ENCODE results near the gene GSN. TPM values are rescaled to one million over a fixed set of nuclear protein-coding genes. Genes with fewer than 3 reads are reported as not detected.

GSN gene
- total RNA-seq, 1 donor from 2014 or later: 1.1 TPM

DNA sequence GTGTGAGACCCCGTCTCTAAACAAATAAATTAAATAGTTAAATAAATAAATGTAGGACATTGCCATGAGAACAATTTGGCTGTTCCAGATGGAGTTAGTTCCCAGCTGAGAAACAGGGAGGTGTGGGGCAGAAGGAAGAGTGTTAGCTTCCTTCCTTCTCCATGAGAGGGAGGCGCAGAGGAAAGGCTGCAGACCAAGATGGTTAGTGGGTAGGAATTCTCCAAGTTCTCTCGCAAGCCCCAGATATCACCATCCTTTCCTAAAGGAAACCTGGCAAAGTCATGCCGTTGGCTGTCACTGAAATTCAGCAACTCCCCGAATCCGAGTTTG is 33.2 kb upstream of the GSN start:
- Mint-ChIP-seq H3K4me3 (ENCODE audit: low read depth) (no peak overlapping the region), H3K4me1 (ENCODE audit: low read depth) (no peaks in the 10 kb centered on the region), H3K27ac (no peak overlapping the region), H3K36me3 (ENCODE audit: low read depth) (no peaks in the 10 kb centered on the region), H3K27me3 (ENCODE audit: low read depth) (no peaks in the 10 kb centered on the region), H3K9me3 (no peaks in the 10 kb centered on the region)
- intact Hi-C loops (cut with micrococcal nuclease): no loop called here
- no peak for DNase-seq (ENCODE audit: low spot score)

DNA sequence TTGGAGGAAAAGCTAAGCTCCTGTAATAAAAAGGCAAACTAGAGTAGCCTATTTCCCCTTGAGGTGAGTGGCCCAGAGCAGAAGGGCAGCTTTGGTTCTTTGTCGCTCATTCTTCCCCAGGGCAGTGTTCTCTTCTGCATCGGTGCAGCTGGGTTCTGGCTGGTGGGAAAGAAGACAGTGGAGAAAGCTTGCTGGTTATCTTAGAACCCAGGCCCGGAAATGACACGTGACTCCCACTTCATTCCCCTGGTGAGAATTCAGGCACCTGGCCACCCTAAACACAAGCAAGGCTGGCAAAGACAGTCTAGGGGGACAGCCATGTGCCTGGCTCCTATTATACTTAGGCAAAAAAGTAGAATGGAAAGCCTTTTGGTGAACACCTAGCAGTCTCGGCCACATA is 32.5 kb upstream of the GSN start:
- Mint-ChIP-seq H3K4me1 (ENCODE audit: low read depth) (no peaks in the 10 kb centered on the region), H3K4me3 (ENCODE audit: low read depth) (no peak overlapping the region), H3K27ac (no peak overlapping the region), H3K27me3 (ENCODE audit: low read depth) (no peaks in the 10 kb centered on the region), H3K36me3 (ENCODE audit: low read depth) (no peaks in the 10 kb centered on the region), H3K9me3 (no peaks in the 10 kb centered on the region)
- intact Hi-C loops (cut with micrococcal nuclease): no loop called here
- DNase-seq (ENCODE audit: low spot score): no peak

DNA sequence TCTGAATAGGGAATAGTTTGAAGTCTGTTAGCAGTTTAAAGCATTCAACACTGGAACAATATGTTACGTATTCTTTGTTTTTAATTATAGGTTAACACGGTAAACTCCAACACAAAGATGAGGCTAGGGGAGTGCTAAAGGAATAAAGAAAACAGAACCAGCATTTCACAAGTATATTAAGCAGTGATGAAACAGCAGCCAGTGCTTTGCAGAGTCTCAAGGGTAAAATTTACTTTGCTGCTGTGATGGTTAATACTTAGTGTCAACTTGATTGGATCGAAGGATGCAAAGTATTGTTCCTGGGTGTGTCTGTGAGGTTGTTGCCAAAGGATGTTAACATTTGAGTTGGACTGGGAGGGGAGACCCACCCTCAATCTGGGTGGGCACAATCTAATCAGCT is 30.0 kb upstream of the GSN start:
- H3K36me3 Mint-ChIP-seq (ENCODE audit: low read depth): no peaks in the 10 kb centered on the region
- H3K9me3 Mint-ChIP-seq: no peaks in the 10 kb centered on the region
- no peak overlapping the region for H3K27ac Mint-ChIP-seq
- intact Hi-C loops (cut with micrococcal nuclease): no loop called here
- no peaks in the 10 kb centered on the region for H3K27me3 Mint-ChIP-seq (ENCODE audit: low read depth)
- H3K4me1 Mint-ChIP-seq (ENCODE audit: low read depth): no peaks in the 10 kb centered on the region
- DNase-seq (ENCODE audit: low spot score): no peak
- no peak overlapping the region for H3K4me3 Mint-ChIP-seq (ENCODE audit: low read depth)

DNA sequence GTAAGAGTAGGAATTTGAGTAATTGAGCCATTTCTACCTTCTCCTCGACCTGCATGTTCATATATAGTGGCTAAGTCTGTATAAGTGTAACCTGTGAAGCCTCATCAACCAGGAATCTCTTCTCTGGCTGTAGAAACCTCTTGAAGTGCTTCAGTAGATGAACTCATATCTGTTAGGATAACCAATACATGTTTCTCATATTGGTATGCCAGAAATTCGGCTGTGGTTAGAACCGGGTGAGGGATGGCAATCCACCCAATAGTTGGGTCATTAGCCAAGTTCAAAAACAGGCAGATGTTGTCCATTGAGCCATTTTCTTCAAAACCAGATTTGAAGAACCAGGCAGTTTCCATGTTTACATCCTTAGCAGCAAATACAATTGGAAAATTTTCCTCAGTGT is 28.9 kb upstream of the GSN start:
- Mint-ChIP-seq H3K4me1 (ENCODE audit: low read depth) (no peaks in the 10 kb centered on the region), H3K27me3 (ENCODE audit: low read depth) (no peaks in the 10 kb centered on the region), H3K4me3 (ENCODE audit: low read depth) (no peak overlapping the region), H3K27ac (no peak overlapping the region), H3K36me3 (ENCODE audit: low read depth) (no peaks in the 10 kb centered on the region), H3K9me3 (peaks cover 2% of the 10 kb centered on the region)
- no peak for DNase-seq (ENCODE audit: low spot score)
- intact Hi-C loops (cut with micrococcal nuclease): no loop called here

DNA sequence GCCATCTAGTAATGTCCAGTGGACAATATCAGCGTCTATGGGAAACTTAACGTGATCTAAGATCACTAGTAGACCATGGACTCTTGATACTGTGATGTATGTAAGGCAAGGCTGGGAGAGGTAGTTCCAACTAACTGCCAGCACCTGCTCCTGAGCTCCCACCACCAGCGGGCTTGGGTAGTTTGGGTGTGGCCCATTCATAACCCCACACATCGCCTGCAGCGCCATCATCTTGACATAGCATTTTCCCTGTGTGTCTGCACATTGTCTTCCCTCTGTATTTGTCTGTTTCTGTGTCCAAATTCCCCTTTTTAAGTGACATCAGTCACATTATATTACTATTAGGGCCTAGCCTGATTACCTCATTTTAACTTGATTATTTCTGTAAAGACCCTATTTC is 28.1 kb upstream of the GSN start:
- Mint-ChIP-seq H3K4me1 (ENCODE audit: low read depth) (no peaks in the 10 kb centered on the region), H3K36me3 (ENCODE audit: low read depth) (no peaks in the 10 kb centered on the region)
- intact Hi-C loops (cut with micrococcal nuclease): no loop called here

DNA sequence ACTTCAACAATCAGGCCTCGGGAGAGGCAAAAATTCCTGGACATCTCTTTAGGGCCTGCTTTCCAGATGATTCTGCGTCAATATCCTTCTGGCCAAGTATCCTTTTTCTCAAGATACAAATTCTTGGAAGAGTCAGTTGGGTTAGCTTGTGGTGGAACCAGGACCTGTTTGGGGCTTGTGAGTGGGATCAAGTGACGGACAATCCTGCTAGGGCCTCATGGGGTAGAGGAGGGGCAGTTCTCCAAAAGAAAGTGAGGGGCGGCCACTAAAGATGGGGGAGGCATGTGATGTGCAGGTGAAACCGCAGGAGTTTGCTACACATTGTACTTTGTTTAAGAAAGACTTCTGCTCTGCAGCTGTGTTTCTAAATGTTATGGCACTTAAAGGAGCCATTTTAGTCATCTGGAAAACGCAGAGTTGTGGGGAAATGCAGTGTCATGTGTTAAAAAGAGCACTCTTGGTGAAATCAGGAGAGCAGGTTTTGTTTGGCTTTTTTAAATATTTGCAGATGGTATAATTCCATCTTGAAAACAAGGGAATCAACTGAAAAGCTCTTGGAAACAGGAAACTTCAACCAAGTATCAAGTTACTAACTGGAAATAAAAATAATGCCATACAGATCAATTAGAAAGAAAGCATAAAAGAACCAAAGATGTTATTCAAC is 27.4 kb upstream of the GSN start:
- Mint-ChIP-seq H3K27ac (no peak overlapping the region), H3K4me3 (ENCODE audit: low read depth) (no peak overlapping the region), H3K36me3 (ENCODE audit: low read depth) (no peaks in the 10 kb centered on the region), H3K27me3 (ENCODE audit: low read depth) (no peaks in the 10 kb centered on the region), H3K9me3 (peaks cover 3% of the 10 kb centered on the region), H3K4me1 (ENCODE audit: low read depth) (no peaks in the 10 kb centered on the region)
- intact Hi-C loops (cut with micrococcal nuclease): no loop called here
- no peak for DNase-seq (ENCODE audit: low spot score)

More for the DNA sequence above, 28.1 kb upstream of the GSN start:
- Mint-ChIP-seq H3K4me3 (ENCODE audit: low read depth) (no peak overlapping the region), H3K27me3 (ENCODE audit: low read depth) (no peaks in the 10 kb centered on the region), H3K9me3 (peaks cover 3% of the 10 kb centered on the region), H3K27ac (no peak overlapping the region)
- no peak for DNase-seq (ENCODE audit: low spot score)

DNA sequence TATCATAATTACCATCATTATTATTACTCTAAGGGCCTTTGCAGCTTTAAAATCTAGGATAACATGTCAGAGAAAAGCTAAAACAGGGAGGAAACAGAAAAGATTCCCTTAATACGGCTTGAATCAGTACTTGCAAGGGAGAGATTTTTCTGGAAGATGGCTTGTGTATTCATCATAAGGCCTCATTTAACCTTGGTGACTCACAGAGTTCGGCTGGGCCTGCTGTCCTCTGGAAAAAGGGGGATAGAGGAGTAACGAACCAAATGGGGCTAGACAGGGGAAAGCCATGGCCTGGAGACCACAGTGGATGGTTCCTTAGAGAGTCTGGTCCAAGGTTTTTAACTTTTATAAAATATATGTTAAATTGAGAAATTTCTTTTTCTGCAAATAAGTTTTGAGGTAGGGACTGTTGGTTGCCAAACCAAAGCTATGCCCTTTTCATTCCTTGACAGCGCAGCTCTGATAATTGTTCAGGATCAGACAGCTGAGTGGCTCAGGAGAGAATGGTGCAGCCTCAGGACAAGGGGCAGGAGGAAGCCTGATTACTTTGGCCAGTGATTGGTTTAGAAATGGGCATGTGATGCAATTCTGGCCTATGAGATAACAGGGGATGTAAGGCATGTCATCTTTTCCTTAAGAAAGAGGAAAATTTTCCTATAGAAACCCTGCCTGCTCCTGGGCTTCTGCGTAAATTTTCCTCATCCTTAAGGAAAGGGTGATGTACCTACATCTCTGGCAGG is 25.6 kb upstream of the GSN start:
- Mint-ChIP-seq H3K27ac (no peak overlapping the region), H3K36me3 (ENCODE audit: low read depth) (no peaks in the 10 kb centered on the region), H3K27me3 (ENCODE audit: low read depth) (no peaks in the 10 kb centered on the region), H3K9me3 (peaks cover 3% of the 10 kb centered on the region), H3K4me3 (ENCODE audit: low read depth) (no peak overlapping the region), H3K4me1 (ENCODE audit: low read depth) (no peaks in the 10 kb centered on the region)
- intact Hi-C loops (cut with micrococcal nuclease): no loop called here
- DNase-seq (ENCODE audit: low spot score): no peak

DNA sequence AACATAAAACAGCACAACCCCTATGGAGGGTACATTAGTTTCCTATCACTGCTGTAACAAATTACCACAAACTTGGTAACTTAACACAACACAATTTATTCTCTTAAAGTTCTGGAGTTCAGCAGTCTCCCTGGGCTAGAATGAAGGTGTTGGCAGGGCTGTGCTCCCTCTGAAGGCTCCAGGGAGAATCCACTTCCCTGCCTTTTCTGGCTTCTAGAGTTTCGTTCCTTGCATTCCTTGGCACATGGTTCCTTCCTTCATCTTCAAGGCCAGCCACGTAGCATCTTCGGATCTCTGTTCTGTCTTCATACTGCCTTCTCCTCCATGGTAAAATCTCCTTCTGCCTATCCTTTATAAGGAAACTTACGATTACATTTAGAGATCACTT is 25.0 kb upstream of the GSN start:
- no peaks in the 10 kb centered on the region for H3K36me3 Mint-ChIP-seq (ENCODE audit: low read depth)
- peaks cover 3% of the 10 kb centered on the region for H3K9me3 Mint-ChIP-seq

DNA sequence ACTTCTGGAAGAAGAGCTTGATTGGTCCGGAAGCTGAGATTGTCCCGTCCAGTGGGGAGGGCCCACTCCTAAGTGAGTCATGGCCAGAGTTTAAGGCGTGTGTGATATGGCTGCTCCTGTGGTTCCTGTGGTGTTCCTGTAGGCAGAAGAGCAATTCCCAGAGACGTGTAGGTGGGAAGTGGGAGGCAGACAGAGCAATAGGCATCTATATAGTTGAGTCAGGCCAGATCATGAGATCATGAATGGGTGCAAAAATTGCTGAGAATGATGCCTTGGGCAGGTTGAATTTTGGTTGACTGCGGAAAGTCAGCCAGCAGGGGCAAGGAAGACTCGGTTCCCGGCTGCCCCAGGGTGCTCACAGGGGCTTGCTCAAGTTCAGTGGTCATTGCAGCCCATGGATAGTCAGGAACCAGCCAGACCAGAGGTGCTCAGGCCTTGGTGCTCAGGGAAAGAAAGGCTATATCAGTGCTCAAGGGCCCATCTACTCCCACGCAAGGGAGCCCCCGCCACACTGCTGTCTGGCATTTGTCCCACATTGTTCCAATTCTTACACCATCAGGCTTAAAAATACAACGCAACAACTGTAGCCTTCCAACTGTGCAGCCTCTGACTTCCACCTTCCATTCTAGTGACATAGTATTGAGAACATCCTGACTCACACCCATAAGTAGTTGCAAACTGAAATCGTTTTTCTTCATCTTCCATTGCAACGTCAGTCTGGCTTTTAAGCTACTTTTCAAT is 21.0 kb upstream of the GSN start:
- intact Hi-C loops (cut with micrococcal nuclease): no loop called here
- no peaks in the 10 kb centered on the region for H3K4me1 Mint-ChIP-seq (ENCODE audit: low read depth)
- no peak overlapping the region for H3K27ac Mint-ChIP-seq
- DNase-seq (ENCODE audit: low spot score): no peak
- peaks cover 3% of the 10 kb centered on the region for H3K9me3 Mint-ChIP-seq
- H3K27me3 Mint-ChIP-seq (ENCODE audit: low read depth): no peaks in the 10 kb centered on the region
- H3K36me3 Mint-ChIP-seq (ENCODE audit: low read depth): no peaks in the 10 kb centered on the region
- H3K4me3 Mint-ChIP-seq (ENCODE audit: low read depth): no peak overlapping the region

More for the DNA sequence above, 25.0 kb upstream of the GSN start:
- Mint-ChIP-seq H3K27ac (no peak overlapping the region), H3K4me3 (ENCODE audit: low read depth) (no peak overlapping the region), H3K27me3 (ENCODE audit: low read depth) (no peaks in the 10 kb centered on the region), H3K4me1 (ENCODE audit: low read depth) (no peaks in the 10 kb centered on the region)
- intact Hi-C loops (cut with micrococcal nuclease): no loop called here
- DNase-seq (ENCODE audit: low spot score): no peak

DNA sequence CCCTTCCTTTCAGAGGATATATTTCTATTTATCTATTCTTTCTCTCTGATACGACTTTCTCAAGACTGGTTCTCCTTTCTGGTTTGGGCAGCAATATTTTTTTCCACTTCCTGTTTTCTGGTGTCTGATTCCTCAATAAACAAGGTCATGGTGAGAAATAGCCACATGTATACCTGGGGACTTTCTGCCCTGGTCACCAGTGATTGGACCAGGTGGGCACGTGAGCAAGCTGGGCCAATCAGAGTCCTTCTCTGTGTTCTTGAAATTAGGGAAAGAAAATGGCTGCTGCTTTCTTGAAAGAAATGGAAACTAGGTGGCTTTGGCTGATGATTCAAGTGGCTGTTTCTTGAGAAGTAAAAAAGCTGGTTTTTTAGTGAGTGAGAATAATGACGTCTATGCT is 18.4 kb upstream of the GSN start:
- peaks cover 5% of the 10 kb centered on the region for H3K27me3 Mint-ChIP-seq (ENCODE audit: low read depth)
- H3K36me3 Mint-ChIP-seq (ENCODE audit: low read depth): no peaks in the 10 kb centered on the region
- H3K27ac Mint-ChIP-seq: no peak overlapping the region
- DNase-seq (ENCODE audit: low spot score): no peak
- H3K4me1 Mint-ChIP-seq (ENCODE audit: low read depth): no peaks in the 10 kb centered on the region
- H3K9me3 Mint-ChIP-seq: no peaks in the 10 kb centered on the region
- H3K4me3 Mint-ChIP-seq (ENCODE audit: low read depth): no peak overlapping the region
- intact Hi-C loops (cut with micrococcal nuclease): no loop called here

DNA sequence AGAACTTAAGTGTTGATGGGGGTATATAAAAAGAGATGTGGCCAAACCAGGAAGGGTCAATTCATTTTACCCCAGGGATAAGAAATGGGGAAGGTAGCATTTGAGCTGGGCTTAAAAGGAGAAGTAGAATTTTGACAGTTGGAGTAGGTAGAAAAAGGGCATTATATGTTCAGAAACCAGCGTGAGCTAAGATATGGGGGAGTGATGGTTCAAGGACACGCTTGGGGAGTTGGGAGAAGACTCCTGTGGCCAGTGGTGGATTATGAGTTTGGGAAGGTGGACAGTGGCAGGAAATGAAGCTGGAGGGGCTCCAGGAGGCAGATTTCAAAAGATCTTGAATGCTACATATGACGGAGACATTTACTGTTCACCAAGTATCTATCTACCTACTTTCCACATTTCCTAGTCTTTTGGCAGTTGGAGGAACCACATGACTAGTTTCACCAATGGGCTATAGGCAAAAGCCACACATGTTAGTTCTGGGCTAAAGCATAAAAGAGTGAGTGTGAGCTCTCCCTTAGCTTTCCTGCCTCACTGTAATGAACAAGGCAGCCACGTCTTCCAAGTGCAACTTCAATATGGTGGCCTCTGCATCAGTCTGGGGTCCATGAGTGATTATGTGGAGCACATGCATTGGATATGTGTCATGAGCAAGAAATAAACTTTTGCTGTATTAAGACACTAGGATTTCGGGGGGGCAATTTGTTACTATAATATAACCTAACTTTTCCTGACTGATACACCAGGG is 15.7 kb upstream of the GSN start:
- Mint-ChIP-seq H3K27me3 (ENCODE audit: low read depth) (peaks cover 11% of the 10 kb centered on the region), H3K9me3 (no peaks in the 10 kb centered on the region), H3K36me3 (ENCODE audit: low read depth) (no peaks in the 10 kb centered on the region), H3K27ac (no peak overlapping the region), H3K4me1 (ENCODE audit: low read depth) (no peaks in the 10 kb centered on the region), H3K4me3 (ENCODE audit: low read depth) (no peak overlapping the region)
- intact Hi-C loops (cut with micrococcal nuclease): no loop called here
- DNase-seq (ENCODE audit: low spot score): no peak

DNA sequence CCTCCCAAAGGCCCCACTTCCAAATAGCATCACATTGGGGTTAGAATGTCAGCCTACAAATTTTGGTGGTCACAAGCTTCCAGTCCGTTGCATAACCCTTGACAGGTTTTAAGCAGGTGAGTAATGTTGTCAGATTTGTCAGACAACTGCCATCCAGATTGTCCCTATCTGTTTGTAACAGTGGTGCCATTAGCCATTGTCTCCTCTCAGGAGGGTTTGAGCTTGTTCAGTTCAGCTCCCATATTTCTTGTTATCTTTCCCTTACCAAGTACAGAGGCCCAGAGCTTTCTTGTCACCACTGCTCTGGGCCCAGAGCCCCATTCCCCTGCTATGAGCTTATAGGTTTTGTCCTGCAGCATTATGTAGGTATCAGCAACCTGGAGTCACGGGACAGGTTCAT is 14.8 kb upstream of the GSN start:
- H3K4me1 Mint-ChIP-seq (ENCODE audit: low read depth): no peaks in the 10 kb centered on the region
- no peaks in the 10 kb centered on the region for H3K9me3 Mint-ChIP-seq
- no peak for DNase-seq (ENCODE audit: low spot score)
- peaks cover 13% of the 10 kb centered on the region for H3K27me3 Mint-ChIP-seq (ENCODE audit: low read depth)
- intact Hi-C loops (cut with micrococcal nuclease): no loop called here
- H3K36me3 Mint-ChIP-seq (ENCODE audit: low read depth): no peaks in the 10 kb centered on the region
- H3K4me3 Mint-ChIP-seq (ENCODE audit: low read depth): no peak overlapping the region
- H3K27ac Mint-ChIP-seq: no peak overlapping the region

Data from activated T-helper 2 cell treated with anti-CD3 and anti-CD28 coated beads, Interferon-gamma antibody, Interleukin-2, Interleukin-4, amounts not matched to agents 10 μg/mL and 5 μg/mL and 100 μg/mL, durations not matched to agents 14 hours and 24 hours and 36 hours (primary cell).